HG03064 (cell line): ENCODE results near the gene FMN1.

Experiments used
- ATAC-seq: cut with Tn5 transposase; IDR thresholded peaks from one replicate; pipeline ENCODE4 v1.9.1; 2021; ENCODE audit warnings: low read depth; ENCODE audit not compliant: unreplicated experiment

Gene FMN1

DNA sequence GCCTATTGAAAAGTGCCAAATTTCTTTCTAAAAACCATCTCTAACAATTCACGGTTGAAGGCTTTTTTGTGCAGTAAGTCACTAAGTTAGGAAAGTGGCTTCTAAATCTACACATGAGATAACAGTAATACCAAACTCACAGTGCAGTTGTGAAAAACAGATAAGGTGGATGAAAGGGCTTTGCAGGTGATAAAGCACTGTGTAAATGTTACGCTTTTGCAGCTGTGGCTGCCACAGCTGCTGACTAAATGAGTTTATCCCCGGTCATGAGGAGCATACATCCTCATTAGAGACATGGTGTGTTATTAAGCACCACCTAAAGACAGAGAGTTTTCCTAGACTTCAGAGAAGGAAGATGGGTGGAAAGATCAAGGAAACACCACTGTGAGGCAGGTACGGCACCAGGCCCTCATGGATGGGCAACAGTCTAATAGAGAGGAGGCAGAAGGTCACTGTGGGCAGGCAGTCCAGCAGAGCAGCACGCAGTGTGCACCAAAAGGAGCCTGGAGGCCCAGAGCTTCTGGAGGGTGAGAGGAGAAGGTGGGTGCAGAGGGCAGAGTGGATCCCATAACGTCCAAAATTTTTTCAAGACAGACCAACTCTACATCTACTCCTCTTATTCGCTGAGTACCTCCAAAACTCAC lies 68.5 kb downstream of the FMN1 start:
- ATAC-seq = no peak

DNA sequence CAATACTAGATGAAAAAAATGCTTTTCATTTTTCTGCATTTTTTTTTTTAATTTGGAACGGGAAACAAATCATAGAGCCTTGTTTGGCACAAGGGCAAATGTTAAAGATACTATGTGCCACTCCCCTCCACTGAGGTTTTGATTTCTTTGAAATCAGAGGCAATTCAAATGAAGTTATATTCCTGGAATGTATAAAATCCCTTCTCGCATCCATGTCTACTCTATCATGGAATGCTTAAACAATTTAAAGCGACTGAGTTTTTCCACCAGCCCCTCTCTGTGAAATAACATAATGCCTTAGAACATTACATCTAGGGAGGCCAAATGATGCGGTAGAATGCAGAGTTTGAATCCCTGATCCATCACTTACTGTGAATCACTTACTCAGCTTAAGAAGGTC lies 69.7 kb downstream of the FMN1 start:
- ATAC-seq = no peak

DNA sequence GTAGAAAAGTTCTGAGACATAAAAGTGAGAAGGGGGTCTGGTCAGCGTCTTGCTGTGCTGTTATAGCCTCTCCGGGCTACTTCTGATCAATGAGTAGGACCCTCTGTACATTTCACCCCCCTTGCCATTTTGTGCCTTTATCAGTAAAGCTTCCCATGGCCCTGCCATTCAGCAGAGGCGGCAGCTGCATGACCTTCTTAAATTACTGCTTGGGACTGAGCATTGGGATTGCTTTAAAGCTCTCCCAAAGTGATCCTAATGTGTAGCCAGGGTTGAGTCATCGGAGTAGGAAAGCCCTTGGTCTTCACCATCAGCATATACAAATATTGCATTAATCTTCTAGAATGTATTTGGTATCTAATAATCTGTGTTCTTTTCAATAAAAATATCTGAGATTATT lies 70.2 kb downstream of the FMN1 start:
- ATAC-seq = no peak

DNA sequence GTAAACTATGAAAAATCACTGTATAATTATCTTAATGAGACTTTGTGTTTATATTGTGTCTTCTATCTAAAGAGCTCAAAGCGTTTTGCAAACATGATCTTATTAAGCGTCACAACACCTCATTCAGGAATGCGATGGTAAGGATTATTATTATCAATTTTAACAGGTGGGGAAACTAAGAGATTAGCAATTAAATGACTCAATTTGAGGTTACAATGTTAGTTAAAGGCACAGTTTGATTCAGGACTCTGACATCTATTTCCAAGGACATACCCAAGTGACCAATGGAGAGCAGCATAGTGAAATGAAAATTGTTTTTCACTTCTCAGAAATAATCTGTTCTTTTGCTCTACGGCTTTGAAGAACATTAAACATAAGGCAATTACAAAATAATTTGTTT lies 74.6 kb downstream of the FMN1 start:
- ATAC-seq = no peak

DNA sequence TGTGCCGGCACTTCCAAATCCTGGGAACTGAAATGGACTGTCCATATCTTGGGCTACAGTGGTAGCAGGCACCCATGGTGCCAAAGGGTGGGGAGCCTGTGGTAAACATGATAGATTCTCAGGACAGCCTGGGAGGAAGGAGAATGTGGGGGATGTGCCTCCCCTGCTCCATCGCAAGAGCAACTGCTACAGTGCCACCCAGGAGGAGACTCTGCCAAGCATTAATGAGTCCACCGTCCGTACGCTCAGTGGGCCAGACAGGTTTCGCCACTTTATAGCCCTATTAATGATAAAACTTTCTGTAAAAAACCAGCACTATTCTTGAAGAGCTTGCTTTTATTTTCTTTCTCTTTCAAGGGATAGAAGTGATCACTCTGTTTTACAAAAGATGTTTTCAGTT lies 75.2 kb downstream of the FMN1 start:
- no peak for ATAC-seq

DNA sequence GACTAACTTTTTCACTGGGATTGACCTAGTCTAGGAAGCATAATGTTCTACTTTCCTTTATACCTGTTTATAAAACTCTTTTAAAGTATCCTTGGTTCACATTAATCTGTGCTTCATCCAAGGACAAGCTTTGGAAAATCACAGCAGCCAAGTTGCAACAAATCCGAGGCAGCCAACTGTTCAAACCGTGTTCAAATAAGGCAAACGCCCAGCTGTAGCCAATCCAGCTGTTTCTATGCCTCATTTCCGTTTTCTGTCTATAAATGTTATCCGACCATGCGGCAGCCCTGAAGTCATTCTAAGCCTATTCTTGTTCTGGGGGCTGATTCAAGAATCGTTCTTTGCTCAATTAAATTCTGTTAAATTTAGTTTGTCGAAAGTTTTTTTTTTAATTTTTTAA lies 78.3 kb downstream of the FMN1 start:
- ATAC-seq = no peak

DNA sequence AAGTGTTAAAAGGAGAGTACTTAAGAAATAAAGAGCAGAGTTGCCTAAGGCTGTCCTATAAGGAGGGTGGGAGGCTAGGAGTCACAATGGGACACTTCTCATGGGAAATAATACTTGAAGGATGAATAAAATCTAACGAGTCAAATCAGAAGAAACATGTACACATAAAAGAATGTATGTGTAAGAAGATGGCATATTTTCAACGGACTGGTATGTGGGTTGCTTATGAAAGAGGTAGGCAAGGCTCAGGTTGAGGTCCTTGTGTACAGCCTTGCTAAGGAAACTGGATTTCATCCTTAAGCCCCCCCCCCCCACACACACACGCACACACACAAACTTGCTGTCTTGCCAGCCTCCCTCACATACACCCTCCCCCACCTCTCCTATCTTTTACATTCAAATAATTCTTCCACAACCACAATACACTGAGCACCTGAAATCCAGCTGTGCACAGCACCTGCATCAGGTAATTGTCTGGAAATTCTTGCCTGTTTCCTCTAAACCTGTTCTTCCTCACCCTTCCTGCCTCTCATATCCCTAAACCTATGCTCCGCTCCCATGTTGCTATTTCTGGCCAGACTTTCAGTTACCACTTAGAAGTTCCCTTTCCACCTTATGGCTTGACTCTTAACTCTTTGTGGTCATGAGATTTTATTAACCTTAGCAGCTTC lies 79.2 kb downstream of the FMN1 start:
- no peak for ATAC-seq

DNA sequence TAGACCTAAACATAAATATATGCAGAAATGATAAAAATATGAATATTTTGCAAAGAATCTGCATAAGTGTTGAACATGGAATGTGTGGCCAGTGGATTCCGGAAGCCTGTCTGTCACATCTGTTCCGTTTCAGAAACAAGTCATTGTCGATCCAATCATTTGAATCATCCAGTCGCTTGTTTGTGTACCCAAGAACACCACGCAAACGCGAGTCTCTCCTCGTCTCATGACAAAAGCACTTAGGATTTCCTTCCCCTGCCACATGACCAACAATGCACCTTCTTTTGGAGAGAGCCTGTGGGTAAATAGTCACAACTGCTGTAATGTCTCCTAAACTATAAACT lies 80.2 kb downstream of the FMN1 start:
- ATAC-seq = no peak

DNA sequence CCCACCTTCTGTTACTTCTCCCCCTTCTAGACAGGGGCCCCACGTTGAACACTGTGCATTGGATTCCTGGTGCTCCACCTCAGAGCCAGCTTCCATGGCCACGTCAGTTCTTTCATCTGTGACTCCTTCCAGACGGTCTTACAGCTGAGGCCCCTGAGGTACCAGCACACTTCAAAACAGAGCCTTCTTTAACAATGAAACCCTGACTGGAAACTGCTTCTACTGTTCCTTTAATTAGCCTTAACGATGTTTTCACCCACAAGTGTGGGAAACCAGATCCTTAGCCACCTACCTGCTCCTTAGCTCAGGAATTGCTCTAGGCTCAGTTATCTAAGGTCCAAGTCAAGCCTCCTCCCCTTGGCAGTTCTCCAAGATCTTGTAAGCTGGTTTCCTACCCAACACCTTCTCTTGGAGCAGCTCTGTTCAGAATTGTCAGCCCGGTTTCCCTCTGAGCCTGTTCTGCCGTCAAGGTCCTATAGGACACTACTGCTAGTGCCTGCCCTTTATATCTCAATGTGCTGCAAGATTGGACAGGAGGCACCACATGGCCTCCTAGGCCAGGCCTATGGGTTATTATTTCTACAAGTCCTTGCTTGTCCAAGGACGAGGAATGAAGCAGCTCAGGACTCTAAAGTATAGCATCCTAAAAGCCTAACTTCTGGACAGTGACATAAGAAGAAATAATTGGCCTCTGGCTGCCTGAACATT lies 80.7 kb downstream of the FMN1 start:
- ATAC-seq = no peak

DNA sequence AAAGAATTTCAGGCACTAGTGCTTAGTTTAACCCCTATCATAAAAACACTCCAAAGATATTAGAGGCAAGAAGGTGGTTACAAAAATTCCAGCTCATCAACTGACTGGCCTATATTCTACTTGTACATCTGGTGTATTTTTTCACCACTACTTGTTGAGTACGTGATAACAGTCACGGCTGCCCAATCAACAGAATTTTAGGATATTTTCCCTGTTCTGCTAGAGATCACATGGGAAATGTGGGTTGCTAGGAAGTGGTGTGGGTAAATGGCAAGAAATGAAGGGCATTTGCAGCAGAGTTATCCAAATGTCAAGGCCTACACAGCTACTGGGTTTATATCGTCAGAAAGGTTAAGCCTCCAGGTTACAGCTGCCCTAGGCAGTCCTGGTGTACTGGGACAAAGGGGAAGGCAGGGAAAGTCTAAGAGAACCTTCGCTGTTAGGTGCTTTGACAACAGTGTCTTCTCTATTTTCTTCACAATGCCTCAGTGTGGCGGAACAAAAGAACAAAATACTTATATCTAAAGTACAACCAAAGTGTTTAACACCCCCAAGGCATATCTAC lies 81.9 kb downstream of the FMN1 start:
- no peak for ATAC-seq

DNA sequence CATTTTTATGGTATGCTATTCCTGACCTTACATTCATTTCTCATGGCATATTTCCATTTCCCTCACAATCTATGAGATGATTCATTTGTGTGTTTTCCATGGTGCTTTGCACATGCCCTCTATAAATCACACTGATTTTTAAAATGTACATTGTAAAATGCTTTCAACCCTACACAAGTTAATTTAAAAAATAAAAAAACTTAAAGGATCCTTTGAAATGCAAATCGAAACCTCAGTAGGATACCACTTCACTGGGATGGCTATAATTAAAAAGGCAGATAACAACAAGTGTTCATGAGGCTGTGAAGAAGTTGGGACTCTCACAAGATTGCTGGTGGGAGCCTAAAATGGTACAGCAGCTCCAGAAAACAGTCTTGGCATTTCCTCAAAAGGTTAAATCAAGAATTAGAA lies 83.5 kb downstream of the FMN1 start:
- no peak for ATAC-seq

DNA sequence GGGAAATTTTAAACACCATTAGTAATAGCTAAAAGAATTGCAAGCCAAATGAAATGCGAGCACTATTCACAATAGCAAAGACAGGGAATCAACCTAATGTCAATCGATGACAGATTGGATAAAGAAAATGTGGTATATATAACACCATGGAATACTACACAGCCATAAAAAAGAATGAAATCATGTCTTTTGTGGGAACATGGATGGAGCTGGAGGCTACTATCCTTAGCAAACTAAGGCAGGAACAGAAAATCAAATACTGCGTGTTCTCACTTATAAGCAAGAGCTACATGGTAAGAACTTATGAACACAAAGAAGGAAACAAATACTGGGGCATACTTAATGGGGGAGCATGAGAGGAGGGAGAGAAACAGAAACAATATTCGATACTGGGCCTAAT lies 85.2 kb downstream of the FMN1 start:
- no peak for ATAC-seq

DNA sequence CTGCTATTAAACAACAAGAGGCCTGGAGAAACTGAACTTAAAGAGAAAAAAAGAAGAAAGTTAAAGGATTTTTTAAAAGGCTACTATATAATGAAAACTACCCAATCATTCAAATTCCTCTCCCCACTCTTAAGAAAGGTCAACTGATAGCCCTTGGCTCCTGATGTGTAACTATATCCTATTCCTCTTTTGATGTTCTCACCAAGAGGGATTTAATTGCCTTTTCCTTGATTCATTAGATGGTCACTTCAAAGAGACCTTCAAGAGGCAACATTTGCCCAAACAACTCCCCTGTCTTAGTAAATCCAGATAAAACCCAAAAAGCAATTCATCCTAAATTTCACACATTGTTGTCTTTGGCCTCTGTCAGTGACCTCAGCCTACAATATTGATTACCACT lies 86.0 kb downstream of the FMN1 start:
- no peak for ATAC-seq

DNA sequence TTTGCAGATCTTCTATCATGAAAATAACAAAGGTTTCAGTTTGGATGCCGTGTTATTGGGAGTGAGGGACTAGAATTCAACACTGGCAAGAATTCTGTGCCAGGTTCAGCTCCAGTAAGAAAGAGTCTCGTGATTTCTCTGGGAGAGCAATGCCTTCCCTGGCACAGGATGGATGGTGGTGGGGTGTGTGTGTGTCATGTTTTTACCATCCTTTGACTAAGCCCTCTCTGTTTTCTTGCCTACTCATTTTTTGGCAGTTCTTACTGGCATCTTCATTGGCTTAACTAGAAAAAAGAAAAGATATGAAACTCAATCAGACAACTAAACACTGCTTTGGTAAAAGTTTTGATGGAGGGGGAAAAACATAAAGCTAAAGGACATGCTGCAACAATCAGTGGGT lies 86.6 kb downstream of the FMN1 start:
- ATAC-seq = no peak

DNA sequence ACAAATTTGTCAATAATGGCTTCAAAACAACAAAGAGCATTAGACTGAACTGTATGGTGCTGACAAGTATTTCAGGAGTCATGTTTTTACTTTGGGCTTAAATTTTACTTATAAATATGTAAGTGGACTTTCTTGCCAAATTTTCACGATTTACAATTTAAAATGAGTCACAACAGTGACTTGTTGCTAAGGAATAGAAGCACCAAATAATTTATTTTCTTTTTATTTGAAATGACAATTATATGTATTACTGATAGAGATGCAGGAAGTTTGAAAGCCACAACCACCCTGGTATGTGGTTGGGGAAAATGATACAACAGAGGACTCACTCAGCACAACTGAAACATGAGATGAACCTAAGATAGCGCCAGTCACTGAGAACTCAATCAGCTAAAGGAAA lies 90.3 kb downstream of the FMN1 start:
- ATAC-seq = no peak

DNA sequence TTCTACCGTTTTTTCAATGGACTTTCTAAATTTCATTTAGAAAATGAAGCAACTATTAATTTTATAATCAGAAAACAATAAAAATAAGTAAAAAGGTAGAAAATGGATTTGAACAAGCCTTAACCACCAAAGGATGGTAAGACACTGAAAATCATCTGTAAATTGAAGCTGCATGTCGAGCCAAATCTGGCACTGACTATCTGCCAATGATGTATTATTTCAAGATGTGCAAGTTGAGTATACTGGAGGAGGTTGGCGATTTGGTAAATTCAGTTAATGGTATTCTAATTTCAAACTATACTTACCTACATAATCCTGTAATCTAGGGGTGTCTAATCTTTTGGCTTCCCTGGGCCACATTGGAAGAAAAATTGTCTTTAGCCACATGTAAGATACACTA lies 93.5 kb downstream of the FMN1 start:
- ATAC-seq = no peak

DNA sequence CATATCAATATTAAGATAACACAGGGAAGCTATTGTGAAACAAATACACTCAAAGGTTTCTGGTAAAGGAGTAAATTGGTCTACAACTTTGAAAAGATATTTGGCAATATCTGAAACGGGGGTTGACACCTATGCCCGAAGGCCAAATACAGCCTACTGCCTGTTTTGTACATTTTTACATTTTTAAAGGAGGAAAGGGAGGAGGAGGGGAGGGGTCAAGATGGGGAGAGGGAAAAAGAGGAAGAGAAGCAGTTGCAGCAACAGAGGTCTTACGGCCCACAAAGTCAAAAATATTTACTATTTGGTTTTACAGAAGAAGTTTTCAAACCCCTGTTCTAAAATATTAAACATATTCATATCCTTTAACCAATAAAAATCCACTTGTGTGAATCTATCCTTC lies 94.2 kb downstream of the FMN1 start:
- ATAC-seq = no peak

DNA sequence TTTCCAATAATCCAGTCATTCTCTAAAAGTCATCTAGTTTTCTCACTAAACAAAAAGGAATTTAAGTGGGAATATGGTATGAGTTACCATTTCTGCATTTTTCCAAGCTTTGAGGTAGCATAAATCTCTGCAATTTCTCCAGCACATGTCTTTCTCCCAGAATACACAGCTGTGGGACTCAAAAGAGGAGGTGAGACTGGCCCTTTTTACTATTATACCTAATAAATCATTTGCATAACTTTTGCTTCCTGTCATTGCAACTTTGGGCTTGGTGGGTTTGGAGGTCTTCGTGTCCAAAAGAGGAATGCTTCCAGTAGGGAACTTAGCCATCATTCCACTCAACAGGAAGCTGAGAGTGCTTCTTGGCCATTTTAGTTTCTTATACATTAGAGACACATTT lies 94.8 kb downstream of the FMN1 start:
- ATAC-seq = no peak

DNA sequence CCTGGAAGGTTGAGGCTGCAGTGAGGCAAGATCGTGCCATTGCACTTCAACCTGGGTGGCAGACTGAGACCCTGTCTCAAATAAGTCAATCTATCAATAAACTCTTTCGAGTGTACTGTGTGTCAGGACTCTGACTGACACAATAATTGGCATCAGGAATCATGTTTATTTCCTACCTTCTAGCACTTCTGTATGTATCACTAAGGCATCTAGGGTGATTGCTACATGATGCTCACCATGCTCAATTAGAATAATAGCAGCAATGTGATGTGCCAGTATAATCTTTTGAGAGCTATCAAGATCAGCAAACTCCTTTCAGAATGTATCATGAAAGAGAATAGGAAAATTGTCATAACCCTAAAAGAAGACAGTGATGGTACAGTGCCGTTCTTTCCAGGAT lies 95.3 kb downstream of the FMN1 start:
- no peak for ATAC-seq

DNA sequence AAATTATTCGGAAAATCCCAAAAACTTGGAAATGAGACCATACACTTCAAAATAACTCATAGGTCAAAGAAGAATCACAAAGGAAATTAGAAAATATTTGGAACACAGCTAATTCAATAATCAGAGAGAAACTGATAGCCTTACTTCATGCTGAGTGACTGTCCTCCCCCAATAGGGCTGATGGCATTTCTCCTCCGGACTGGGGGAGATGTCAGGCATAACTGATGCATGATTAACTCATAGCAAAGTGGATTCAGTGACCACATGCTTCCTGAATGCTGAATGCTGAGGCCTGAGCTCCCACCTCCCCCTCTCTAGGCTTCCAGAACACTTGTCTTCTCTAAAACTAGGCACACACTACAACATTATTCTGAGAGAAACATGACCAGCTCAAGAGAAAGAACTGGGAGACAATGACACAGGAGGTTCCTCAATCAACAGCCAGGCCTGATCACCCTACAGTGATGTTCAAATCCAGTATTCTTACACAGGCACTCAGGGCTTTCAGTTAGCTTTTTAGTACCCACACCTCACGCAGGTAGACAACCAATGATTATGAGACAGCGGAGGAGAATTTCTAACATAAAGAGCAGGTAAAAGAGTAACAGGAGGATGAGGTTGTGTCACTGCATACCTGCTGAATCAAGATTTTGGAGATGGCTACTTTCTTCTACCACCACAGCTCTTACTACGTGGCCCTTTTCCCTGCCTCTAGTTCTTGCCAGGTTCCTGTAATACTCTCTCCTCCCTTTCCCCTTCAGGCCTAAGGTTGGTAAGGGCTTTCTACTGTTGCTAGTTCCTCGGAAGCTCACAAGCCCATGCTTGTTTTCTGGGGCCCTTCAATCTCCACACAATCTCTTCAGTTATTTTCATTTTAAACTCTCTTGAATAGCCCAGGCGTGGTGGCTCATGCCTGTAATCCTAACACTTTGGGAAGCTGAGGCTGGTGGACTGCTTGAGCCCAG lies 96.1 kb downstream of the FMN1 start:
- no peak for ATAC-seq

DNA sequence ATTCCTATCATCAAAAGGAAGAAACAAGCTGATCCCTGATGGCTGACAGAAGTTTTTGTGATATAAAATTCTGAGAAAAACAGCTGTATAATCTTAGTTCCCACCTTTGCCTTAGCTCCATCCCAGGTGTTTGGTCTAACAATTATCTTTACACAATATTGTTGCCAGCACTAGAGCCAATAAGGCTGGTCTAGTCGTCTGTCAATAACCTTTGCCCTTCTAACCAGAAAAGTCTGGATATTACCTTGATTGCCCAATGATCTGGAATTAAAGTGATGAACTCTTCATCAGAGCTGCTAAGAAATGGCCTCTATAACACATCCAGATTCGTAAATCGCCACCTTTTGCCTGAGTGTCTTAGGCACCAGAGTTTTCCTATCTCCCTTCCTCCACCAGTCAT lies 98.4 kb downstream of the FMN1 start:
- no peak for ATAC-seq
